Embryonic facial prominence (tissue), 1 donor: ENCODE results near the gene FBXW11.
"Not testable (repeated sequence)": the region's sequence is repeated elsewhere in the genome, so short reads cannot be mapped to it uniquely, and the experiment has no call there.

Experiments
- DNase-seq: peaks from one replicate; pipeline ENCODE4 v3.0.0-alpha.2; 2016; ENCODE audit errors: extremely low spot score

The FBXW11 gene

DNA sequence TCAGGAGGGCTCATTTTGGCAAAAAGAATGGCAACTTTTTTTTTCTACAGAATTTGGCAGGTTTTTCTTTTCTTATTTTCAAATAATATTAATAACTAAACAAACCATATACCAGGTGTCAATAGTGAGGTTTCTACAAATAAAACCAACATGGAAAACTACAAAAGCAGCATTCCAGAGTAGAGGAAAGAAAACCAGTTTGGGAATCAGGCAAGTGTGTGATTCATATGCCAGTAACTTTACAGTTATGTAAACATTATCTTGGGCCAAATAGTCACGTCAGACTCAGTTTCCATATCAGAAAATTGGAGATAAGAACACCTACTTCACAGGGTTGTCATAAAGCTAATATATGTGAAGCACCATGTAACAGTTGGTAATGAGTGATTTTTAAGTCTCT lies 51.7 kb downstream of the FBXW11 start:
- DNase-seq, result no peak

DNA sequence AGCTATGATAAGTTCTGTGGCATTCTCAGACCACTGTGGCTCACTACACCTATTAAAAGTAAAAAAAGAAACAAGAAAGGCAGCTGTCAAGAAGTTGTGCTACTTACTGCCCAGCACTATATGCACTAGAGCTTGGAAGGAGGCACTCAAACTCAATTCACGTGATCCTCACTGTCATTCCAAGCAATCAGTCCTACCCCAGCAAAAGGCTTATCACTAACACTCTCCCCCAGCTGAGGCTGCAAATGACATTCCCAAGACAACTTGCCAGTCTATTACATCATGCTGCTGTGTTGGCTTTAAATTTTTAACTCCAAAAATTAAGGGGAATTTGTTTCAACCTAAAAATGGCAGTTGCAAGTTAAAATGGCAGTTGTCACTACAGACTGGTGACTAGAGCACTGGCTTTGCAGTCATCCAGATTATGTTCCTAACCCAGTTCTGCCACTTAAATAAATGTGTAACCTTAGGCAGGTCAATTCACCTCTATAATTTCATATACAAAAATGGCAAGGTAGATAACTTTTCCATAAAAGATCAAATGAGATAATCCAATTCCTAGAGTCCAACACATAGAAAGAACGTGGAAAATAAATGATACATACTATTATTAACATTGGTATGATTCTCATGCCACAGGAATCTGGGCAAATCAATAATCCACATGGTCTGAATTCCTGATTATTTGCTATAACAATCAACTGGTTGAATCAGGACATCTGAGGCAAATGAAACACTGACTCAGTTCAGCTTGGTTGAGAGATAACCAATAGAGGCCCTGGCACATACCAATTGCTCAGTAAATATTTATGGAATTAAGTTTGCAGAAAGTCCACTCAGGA lies 52.4 kb downstream of the FBXW11 start:
- DNase-seq, result no peak

DNA sequence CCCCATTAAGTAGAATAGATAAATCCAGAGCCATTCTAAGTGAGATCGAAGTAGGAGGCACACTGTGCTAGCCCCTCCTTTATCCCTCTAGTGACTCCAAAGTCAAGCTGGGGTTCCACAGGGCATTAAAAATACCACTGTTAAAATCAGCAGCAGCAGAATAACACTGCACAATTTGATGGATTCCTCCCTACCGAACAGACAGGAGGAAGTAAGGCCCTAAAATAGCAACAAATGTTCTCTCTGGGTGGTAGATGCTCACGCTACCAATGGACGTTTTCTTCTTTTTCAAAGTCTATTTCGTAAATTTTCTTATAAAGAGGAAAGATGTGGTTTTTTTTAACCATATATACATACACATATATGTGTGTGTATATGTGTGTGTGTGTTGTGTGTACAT lies 54.4 kb downstream of the FBXW11 start:
- no peak for DNase-seq

DNA sequence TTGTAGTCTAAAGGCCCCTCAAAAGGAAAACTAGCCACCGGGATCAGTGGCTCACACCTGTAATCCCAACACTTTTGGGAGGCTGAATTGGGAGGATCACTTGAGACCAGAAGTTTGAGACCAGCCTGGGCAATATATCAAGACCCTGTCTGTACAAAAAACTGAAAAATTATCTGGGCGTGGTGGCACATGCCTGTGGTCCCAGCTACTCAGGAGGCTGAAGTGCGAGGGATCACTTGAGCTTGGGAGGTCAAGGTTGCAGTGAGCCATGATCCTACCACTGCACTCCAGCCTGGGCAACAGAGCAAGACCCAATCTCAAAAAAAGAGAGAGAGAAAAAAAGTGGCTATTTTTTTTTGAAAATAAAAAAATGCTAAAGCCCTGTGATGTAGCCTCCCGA lies 55.2 kb downstream of the FBXW11 start:
- DNase-seq, result no peak

DNA sequence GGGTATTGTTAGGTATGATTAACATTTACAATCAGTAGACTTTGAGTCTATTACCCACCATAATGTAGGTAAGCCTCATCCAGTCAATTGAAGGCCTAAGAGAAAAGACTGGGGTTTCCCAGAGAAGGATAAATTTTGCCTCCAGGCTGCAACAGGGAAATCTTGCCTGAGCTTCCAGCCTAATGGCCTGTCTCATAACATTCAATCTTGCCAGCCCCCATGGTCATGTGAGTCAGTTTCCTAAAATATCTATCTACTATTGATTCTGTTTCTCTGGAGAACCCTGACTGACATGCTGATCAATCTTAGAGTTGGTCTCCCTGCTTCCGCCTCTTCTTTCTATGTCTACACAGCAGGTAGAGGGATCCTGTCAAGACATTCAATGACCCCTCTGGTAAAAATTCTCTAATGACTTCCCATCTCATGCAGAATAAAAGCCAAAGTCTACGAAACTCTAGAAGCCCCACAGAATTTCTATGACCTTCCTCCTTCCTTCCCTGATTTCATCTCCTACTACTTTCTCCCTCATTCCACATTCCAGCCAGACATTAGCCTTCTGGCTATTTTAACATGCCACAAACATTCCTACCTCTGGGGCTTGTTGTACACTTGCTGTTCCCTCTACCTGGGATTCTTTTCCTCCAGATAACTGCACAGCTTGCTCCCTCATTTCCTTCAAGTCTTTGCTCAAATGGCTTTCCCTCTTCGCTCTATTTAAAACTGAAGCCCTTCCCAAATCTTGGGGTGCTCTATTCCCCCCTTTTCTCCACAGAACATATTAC lies 60.2 kb downstream of the FBXW11 start:
- no peak for DNase-seq

DNA sequence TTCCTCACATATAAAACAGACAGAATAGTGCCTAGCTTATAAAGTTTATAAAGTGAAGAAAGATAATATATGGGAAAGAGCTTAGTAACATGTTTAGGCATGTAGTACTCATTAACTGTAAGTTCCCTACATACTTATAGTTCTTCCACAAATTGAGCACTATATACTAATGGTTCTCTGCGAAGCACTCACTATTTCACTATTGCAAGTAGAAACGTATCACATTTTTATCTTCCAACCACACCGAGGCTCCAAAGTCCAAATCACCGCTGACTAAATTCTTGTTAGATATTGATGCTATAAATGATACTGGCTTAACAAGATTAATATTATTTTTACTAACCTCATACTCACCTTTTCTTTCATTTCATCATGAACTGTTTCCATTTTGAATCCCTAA lies 61.0 kb downstream of the FBXW11 start:
- no peak for DNase-seq

DNA sequence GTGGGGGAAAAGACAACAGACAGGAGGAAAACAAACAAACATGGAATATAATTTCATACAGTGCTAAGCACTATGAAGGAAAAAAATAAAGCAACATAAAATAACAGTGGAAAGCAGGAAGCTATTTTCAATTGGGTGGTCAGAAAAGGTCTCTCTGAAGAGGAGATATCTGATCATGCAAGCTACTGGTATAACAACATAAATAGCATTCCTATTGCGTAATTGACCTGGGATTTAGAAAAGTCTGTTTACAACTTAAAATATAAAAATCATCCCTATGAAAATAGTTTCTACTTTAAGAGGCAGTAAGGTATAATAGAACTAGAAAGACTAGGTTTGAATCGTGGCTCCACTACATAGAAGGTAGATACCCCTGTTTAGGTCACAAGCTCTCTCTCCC lies 61.4 kb downstream of the FBXW11 start:
- DNase-seq, result no peak

DNA sequence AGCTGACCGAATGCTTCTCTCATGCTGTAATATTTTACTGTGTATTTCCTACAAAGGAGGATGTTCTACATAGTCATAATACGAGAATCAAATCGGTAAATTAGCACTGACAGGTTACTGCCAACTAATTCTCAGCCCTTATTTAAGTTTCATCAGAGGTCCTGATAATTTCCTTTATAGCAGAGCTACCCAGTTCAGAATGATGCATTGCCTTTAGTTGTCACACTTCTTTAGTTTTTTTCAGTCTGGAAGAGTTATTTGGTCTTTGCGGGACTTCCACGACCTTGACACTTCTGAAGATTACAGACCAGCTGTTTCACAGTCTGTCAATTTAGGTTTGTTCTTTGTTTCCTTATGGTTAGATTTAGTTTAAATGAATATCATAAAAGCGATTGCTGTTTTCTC lies 64.3 kb downstream of the FBXW11 start:
- DNase-seq, result not testable (repeated sequence)

DNA sequence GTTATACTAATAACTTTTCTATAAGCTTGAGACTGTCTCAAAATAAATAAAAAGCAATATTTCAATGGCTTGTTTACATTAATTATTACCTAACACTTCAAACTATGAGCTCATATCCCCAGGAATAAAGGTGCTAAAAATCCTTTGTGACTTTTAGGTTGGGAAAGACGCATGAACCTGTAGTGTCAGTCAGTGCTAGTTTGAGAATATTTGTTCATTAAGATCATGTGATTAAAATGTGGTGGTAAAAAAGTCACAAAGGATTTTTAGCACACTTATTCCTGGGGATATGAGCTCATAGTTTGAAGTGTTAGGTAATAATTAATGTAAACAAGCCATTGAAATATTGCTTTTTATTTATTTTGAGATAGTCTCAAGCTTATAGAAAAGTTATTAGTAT lies 64.8 kb downstream of the FBXW11 start:
- DNase-seq, result not testable (repeated sequence)

DNA sequence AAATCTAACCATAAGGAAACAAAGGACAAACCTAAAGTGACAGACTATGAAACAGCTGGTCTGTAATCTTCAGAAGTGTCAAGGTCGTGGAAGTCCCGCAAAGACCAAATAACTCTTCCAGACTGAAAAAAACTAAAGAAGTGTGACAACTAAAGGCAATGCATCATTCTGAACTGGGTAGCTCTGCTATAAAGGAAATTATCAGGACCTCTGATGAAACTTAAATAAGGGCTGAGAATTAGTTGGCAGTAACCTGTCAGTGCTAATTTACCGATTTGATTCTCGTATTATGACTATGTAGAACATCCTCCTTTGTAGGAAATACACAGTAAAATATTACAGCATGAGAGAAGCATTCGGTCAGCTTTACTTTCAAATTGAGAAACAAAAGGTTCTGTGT lies 65.2 kb downstream of the FBXW11 start:
- not testable (repeated sequence) for DNase-seq

DNA sequence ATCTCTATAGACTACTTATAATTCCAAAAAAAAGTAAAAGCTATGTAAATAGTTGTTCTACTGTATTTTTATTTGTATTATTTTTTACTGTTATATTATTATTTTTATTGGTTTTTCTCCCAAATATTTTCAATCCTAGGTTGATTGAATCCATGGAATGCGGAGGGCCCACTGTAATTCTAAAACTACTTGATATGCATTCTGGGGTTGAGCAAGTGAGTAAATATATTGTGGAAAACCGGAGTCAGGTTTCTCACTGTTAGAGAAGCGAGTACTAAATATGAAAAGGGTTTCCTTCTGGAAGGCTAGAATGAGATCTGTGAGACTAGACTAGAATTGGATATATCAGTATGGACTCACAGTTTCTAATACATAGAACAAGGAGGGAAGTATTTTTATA lies 66.5 kb downstream of the FBXW11 start:
- no peak for DNase-seq

DNA sequence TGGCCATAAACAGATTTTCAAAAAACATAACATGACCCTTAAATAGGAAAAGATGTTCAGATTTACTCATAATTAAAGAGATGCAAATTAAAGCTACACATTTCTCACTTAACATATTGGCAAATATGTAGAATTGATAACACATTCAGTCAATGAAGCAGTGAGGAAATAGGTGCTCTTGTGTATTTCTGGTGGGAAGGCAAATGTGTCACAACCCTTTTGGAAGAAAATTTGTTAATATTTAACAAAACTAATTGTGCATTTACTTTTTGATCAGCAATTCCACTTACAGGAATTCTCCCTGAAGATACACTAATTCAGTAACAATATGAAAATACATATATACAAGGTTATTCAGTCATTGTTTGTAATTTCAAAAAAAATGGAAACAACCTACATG lies 68.1 kb downstream of the FBXW11 start:
- DNase-seq, result no peak

DNA sequence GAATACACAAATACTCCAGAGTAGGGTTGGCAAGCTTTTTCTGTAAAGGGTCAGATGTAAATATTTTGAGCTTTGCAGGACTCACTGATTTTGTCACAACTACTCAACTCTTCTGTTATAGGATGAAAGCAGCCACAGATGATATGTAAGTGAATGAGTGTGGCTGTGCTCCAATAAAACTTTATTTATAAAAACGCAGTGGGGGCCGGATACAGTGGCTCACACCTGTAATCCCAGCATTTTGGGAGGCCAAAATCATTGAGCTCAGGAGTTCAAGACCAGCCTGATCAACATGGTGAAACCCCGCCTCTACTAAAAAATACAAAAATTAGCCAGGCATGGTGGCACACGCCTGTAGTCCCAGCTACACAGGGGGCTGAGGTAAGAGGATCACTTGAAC lies 69.1 kb downstream of the FBXW11 start:
- DNase-seq, result no peak

DNA sequence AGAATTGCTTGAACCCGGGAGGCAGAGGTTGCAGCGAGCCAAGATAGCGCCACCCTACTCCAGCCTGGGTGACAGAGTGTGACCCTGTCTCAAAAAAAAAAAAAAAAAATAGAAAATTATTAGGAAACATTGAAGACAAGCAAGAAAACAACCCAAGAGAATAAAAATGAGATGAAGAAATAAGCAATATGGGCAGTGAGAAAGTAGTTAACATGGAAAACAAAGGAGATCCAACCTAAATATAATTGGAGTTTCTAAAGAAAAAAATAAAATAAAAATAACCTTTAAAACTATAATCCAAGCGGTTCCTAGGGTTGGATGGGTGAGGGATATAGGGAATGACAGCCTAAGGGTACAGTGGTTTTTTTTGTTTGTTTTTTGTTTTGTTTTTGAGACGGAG lies 71.9 kb downstream of the FBXW11 start:
- no peak for DNase-seq

DNA sequence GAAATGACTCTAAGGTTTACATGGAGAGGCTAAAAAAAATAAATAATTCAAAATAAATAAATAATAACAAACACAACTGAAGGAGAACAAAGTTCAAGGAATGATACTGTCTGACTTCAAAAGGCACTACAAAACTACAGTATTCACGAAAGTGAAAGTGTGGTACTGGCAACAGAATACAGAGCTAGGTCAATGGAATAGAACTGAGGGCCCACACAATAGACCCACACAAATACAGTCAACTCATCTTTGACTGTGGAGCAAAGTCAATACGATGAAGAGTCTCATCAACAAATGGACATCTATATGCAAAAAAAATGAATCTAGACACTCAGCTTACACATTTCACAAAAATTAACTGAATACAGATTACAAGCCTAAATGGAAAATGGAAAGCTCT lies 75.3 kb downstream of the FBXW11 start:
- no peak for DNase-seq

DNA sequence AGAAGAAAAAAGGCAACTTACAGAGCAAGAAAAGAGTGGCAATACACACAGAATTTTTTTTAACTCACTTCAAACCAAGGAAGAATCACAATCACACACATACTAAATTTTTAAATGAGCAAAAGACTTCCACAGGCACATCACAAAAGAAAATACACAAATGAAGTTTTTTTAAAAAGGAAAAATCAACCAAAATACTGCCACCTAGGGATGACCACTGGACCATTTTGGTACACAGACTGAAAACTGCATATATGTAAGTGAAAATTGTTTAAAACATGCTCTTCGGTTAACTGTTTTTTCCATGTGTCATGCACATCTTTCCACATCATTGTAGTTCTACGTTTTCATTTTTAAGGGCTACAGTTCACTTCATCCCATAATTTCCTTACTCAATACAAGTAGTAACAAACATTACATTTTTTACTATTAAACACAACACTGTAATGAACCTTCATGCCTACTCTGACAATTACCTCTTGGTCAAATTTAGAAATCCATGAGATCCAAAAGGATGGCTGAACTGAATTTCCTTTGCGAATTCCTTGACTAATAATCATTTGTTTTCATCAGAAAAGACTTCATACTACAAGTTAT lies 79.0 kb downstream of the FBXW11 start:
- no peak for DNase-seq

DNA sequence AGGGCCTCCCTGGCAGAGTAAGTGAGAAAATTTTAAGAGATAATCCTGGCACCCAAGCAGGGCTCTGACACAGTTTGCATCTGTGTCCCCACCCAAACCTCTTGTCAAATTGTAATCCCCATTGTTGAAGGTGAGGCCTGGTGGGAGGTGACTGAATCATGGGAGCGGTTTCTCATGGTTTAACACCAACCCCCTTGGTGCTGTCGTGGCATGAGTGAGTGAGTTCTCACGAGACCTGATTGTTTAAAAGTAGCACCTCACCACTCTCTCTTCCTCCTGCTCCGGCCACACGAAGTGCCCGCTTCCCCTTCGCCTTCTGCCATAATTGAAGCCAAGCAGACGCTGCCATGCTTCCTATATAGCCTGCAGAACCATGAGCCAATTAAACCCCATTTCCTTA lies 80.1 kb downstream of the FBXW11 start:
- DNase-seq, result no peak

DNA sequence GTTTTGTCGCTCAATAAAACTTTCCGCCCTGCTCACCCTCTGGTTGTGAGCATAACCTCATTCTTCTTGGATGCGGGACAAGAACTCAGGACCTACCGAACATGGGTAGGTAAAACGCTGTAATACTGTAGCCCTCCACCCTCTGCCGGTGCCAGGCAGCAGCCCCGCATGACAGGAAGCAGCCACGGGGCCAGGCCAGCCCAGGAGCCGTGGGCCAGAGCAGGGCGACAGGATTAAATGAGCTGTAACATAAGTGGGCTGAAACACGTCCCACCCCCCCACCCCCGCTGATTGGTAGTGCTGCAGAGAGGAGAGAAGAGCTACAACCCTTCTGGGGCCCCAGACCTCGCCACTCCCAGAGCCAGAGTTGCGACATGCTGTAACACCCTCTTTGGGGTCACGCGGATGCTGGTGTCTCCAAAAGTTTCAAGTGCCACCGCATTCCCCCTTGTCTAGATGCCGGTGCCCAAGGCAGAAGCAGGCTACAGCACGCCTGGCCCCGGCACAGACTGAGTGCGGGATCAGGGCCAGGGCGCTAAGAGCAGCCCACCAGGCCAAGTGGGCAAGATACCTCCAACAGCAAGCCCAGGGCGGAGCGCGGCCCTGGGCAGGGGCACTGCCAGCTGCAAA lies 81.8 kb downstream of the FBXW11 start:
- no peak for DNase-seq

DNA sequence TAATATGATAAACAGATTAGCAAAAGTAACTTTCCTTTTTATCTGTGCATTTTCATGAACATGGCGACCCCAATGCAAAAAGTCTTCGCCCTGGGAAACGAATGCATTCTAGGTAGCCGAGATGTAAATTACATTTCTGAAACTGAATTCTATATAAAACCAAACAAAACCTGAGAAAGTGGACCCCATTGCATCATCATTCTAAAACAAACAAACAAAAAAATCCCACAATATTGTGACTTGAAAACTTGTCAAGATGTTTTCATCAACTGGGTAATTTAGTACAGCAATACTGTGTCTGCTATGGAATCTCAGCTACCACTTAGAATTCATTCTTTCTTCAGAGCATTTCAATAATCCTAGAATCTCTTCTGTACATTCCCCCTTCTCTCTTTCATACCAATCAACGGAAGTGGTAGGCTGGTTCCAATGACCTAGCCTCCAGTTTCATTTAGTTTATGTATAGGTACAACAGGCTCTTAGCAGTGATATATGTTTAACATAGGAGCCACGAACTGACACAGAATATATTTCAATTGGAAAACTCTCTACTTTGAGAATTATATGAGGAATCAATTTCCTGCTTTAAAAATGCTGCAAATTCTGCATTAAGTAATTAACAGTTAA lies 85.6 kb downstream of the FBXW11 start:
- DNase-seq, result no peak

DNA sequence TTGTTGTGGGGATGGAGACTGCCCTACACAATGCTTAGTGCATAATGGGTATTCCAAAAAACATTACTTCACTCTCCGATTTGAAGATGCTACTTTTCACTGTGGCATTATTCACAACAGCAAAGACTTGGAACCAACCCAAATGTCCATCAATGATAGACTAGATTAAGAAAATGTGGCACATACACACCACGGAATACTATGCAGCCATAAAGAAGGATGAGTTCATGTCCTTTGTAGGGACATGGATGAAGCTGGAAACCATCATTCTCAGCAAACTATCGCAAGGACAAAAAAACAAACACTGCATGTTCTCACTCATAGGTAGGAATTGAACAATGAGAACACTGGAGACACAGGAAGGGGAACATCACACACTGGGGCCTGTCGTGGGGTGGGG lies 90.7 kb downstream of the FBXW11 start:
- not testable (repeated sequence) for DNase-seq

DNA sequence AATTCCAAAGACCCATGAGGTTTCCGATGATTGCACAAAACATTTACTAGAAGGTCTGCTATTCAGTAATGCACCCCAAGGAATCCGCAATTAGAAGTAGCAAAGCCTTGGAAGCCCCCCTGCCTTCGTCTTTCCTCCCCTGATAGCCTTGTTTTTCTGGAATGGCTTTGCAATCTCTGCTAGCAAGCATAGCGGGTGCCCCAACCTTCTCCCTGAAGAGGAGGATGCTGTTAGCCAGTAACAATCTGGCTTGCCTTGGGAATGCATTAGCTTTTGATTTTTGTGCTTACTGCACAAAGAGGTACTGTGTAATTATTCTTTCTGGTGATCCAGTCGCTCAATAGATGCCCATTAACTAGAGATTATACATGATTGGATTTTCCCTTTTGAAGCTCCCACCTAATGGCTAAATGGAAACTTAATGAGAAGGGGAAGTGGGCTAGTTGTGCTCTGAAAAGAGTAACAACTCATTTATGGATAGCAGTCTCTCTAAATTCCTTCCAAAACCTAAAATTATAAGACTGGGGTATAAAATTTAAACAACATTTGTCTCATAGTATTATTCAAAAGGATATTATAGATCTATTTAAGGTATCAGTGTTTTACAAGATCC lies 91.6 kb downstream of the FBXW11 start:
- DNase-seq, result no peak

DNA sequence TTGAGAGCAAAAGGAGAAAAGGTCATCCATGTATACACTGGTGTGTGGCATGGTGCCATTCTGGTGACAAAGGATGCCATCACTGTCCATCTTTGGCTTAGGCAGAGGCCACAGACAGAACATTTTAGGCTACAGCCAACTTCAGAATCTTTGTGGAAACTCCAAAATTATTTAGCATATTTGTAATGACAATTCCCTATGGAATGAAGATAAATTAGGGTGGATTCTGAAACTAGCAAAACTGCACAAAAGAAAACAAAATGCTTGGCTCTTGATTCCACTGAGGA lies 92.5 kb downstream of the FBXW11 start:
- DNase-seq, result no peak
